ENCODE data around the gene EVL.

EVL gene

GRCh38 chr14:100120522-100121269, 55.5 kb downstream of the EVL start:
- Mint-ChIP-seq H3K4me3 (no peak overlapping the region), H3K27ac (peak overlapping the region; percentile 0), H3K27me3 (no peaks in the 10 kb centered on the region), H3K4me1 (ENCODE audit: low read depth) (peaks cover 10% of the 10 kb centered on the region), H3K9me3 (no peaks in the 10 kb centered on the region), H3K36me3 (ENCODE audit: low read depth) (peaks cover 94% of the 10 kb centered on the region)
- intact Hi-C loops (cut with micrococcal nuclease), result no loop called here

GRCh38 chr14:100121643-100122480, 56.6 kb downstream of the EVL start:
- Mint-ChIP-seq H3K4me1 (ENCODE audit: low read depth) (peaks cover 10% of the 10 kb centered on the region), H3K36me3 (ENCODE audit: low read depth) (peaks cover 94% of the 10 kb centered on the region), H3K9me3 (no peaks in the 10 kb centered on the region), H3K4me3 (no peak overlapping the region), H3K27ac (no peak overlapping the region), H3K27me3 (no peaks in the 10 kb centered on the region)
- intact Hi-C loops (cut with micrococcal nuclease), result no loop called here

GRCh38 chr14:100122481-100123223, 57.4 kb downstream of the EVL start:
- no peaks in the 10 kb centered on the region for H3K9me3 Mint-ChIP-seq
- intact Hi-C loops (cut with micrococcal nuclease), result no loop called here
- H3K4me3 Mint-ChIP-seq, result no peak overlapping the region
- peaks cover 94% of the 10 kb centered on the region for H3K36me3 Mint-ChIP-seq (ENCODE audit: low read depth)
- peaks cover 10% of the 10 kb centered on the region for H3K4me1 Mint-ChIP-seq (ENCODE audit: low read depth)
- no peak overlapping the region for H3K27ac Mint-ChIP-seq
- no peaks in the 10 kb centered on the region for H3K27me3 Mint-ChIP-seq

DNA sequence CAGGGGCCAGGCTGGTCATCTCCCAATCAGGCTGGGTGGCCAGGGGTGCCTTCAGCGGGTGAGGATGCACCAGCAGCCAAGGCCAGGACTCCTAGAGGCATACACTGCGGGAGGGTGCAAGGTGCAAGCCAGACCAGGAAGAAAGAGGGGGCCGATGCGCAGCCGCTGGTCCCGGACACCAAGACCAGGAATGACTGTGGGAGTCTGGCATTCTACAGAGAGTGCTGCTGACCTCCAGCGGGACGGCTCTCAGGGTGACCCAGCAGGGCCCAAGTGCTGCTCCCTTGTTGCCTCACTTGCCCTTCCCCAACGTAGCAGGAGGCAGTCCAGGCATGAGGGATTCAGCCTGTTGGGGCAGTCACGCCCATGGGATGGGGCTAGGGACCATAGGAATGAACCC, 58.4 kb downstream of the EVL start:
- H3K36me3 Mint-ChIP-seq (ENCODE audit: low read depth), result peaks cover 94% of the 10 kb centered on the region
- intact Hi-C loops (cut with micrococcal nuclease), result no loop called here
- no peak overlapping the region for H3K27ac Mint-ChIP-seq
- H3K4me1 Mint-ChIP-seq (ENCODE audit: low read depth), result peaks cover 2% of the 10 kb centered on the region
- no peaks in the 10 kb centered on the region for H3K9me3 Mint-ChIP-seq
- no peaks in the 10 kb centered on the region for H3K27me3 Mint-ChIP-seq
- H3K4me3 Mint-ChIP-seq, result no peak overlapping the region

GRCh38 chr14:100124551-100125088, 59.4 kb downstream of the EVL start:
- no peak overlapping the region for H3K27ac Mint-ChIP-seq
- no peaks in the 10 kb centered on the region for H3K9me3 Mint-ChIP-seq
- H3K4me1 Mint-ChIP-seq (ENCODE audit: low read depth), result no peaks in the 10 kb centered on the region
- no peak overlapping the region for H3K4me3 Mint-ChIP-seq
- no peaks in the 10 kb centered on the region for H3K27me3 Mint-ChIP-seq
- intact Hi-C loops (cut with micrococcal nuclease), result no loop called here
- peaks cover 94% of the 10 kb centered on the region for H3K36me3 Mint-ChIP-seq (ENCODE audit: low read depth)

DNA sequence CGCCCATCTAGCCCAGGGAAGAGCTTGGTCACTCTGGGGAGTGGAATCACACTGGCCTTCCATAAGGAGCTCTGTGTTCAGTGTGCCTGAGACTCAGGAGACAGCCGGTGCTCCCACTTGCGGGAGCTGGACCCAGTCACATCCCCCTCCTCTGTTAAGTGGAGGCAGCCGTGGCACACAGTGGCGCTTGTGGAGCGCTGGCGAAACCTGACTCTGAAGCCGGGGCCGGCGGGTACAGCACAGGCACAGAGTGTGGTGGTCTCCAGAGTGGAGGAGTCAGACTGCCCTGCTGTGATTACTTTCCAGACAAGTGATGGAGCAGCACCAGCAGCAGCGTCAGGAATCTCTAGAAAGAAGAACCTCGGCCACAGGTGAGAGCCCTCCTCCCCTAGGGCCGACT, 61.2 kb downstream of the EVL start:
- H3K4me3 Mint-ChIP-seq, result no peak overlapping the region
- H3K27ac Mint-ChIP-seq, result no peak overlapping the region
- no peaks in the 10 kb centered on the region for H3K9me3 Mint-ChIP-seq
- intact Hi-C loops (cut with micrococcal nuclease), result no loop called here
- H3K27me3 Mint-ChIP-seq, result no peaks in the 10 kb centered on the region
- H3K36me3 Mint-ChIP-seq (ENCODE audit: low read depth), result peaks cover 94% of the 10 kb centered on the region
- H3K4me1 Mint-ChIP-seq (ENCODE audit: low read depth), result no peaks in the 10 kb centered on the region

- H3K36me3 Mint-ChIP-seq (ENCODE audit: low read depth), result peaks cover 100% of the 10 kb centered on the region
- H3K27me3 Mint-ChIP-seq, result no peaks in the 10 kb centered on the region
- intact Hi-C loops (cut with micrococcal nuclease), result no loop called here
- H3K27ac Mint-ChIP-seq, result no peak overlapping the region
- H3K4me1 Mint-ChIP-seq (ENCODE audit: low read depth), result no peaks in the 10 kb centered on the region
- no peak overlapping the region for H3K4me3 Mint-ChIP-seq
- no peaks in the 10 kb centered on the region for H3K9me3 Mint-ChIP-seq
Measured at GRCh38 chr14:100127853-100128455, 62.7 kb downstream of the EVL start.

DNA sequence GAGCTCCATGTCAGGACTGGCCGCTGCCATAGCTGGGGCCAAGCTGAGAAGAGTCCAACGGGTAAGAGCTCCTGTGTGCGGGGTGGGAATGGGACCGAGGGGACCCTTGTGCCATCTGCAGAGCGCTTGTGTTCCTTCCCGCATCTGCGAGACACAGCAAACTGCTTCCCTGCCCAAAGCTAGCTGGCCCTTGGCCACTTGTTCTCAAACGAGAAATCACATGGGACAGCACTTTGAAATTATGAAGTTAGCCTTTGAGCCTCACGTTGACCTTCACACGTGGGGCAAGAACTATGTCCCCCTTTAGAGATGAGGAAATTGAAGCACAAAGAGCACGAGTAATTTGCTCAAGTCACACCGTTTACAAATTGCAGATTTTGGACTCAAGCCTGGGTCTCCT, 63.5 kb downstream of the EVL start:
- Mint-ChIP-seq H3K27me3 (no peaks in the 10 kb centered on the region), H3K4me3 (no peak overlapping the region), H3K27ac (no peak overlapping the region), H3K4me1 (ENCODE audit: low read depth) (no peaks in the 10 kb centered on the region), H3K9me3 (no peaks in the 10 kb centered on the region), H3K36me3 (ENCODE audit: low read depth) (peaks cover 100% of the 10 kb centered on the region)
- intact Hi-C loops (cut with micrococcal nuclease), result no loop called here

DNA sequence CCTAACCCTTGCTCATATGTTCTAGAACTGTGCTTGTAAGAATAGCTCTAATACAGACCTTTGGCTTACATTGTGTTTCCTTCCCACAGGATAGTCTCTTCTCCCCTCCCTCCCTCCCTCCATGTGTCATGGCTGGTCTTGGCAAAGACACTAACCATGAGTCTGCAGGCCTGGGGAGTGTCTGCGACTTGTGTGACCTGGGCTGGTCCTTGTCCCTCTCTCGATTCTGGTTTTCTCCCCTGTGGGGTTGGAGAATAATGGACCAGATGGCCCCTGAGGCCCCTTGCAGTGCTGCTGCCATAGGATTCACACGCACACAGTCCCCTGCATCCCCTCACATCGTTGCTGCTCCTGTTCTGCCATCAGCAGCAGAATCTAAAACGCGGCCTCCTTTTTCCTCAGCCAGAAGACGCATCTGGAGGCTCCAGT, 64.0 kb downstream of the EVL start:
- Mint-ChIP-seq H3K36me3 (ENCODE audit: low read depth) (peaks cover 100% of the 10 kb centered on the region), H3K9me3 (no peaks in the 10 kb centered on the region), H3K4me3 (no peak overlapping the region), H3K27me3 (no peaks in the 10 kb centered on the region), H3K27ac (no peak overlapping the region), H3K4me1 (ENCODE audit: low read depth) (no peaks in the 10 kb centered on the region)
- intact Hi-C loops (cut with micrococcal nuclease), result no loop called here

DNA sequence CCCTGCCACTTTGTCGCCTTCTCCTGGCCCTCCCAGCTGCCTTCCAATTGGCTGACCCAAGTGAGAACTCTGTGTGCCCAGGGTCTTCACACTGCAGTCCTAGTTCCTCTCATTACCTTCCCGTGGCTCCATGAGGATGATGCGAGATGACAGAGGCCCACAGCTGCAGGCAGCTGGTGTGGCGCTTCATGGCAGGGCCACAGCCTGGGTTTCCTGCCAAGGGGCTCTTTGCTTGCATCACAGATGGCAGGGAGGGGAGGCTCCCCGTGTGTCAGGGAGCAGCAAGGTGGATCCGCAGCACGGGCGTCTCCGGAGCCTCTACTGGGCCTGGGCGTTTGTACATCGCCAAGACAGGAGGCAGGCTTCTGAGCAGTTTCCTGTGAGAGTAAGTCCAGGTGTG, 65.3 kb downstream of the EVL start:
- Mint-ChIP-seq H3K27me3 (no peaks in the 10 kb centered on the region), H3K27ac (peak overlapping the region; percentile 4)

DNA sequence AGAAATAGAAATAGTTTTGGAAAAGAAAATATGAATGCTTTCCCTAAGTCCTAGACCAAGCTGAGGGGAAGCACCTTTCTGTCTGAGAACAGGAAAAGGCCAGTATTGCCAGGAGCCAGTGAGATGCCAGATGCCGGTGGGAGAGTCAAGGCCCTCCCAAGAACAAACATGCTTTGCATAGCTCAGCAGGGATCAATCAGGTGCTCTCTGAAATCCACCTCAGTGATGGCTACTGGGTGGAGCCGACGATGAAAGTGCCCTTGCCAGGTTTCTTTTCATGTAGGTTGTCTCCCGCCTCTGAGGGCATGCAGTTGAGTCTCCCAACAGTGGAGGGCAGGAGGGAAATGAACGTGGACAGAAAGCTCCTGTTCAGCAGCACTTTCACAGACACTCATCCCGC, 66.0 kb downstream of the EVL start:
- Mint-ChIP-seq H3K27me3 (no peaks in the 10 kb centered on the region), H3K27ac (no peak overlapping the region), H3K9me3 (no peaks in the 10 kb centered on the region), H3K4me1 (ENCODE audit: low read depth) (no peaks in the 10 kb centered on the region), H3K36me3 (ENCODE audit: low read depth) (peaks cover 100% of the 10 kb centered on the region), H3K4me3 (no peak overlapping the region)
- intact Hi-C loops (cut with micrococcal nuclease), result no loop called here

More for the DNA sequence above, 65.3 kb downstream of the EVL start:
- peaks cover 100% of the 10 kb centered on the region for H3K36me3 Mint-ChIP-seq (ENCODE audit: low read depth)
- H3K4me3 Mint-ChIP-seq, result no peak overlapping the region
- no peaks in the 10 kb centered on the region for H3K4me1 Mint-ChIP-seq (ENCODE audit: low read depth)
- intact Hi-C loops (cut with micrococcal nuclease), result no loop called here
- H3K9me3 Mint-ChIP-seq, result no peaks in the 10 kb centered on the region

GRCh38 chr14:100132161-100132902, 67.1 kb downstream of the EVL start:
- peaks cover 100% of the 10 kb centered on the region for H3K36me3 Mint-ChIP-seq (ENCODE audit: low read depth)
- H3K4me3 Mint-ChIP-seq, result no peak overlapping the region
- no peaks in the 10 kb centered on the region for H3K4me1 Mint-ChIP-seq (ENCODE audit: low read depth)
- no peaks in the 10 kb centered on the region for H3K27me3 Mint-ChIP-seq
- no peaks in the 10 kb centered on the region for H3K9me3 Mint-ChIP-seq
- intact Hi-C loops (cut with micrococcal nuclease), result no loop called here
- H3K27ac Mint-ChIP-seq, result no peak overlapping the region

GRCh38 chr14:100132903-100133510, 67.8 kb downstream of the EVL start:
- Mint-ChIP-seq H3K27ac (no peak overlapping the region), H3K36me3 (ENCODE audit: low read depth) (peaks cover 100% of the 10 kb centered on the region), H3K9me3 (no peaks in the 10 kb centered on the region), H3K4me1 (ENCODE audit: low read depth) (no peaks in the 10 kb centered on the region), H3K4me3 (no peak overlapping the region), H3K27me3 (no peaks in the 10 kb centered on the region)
- intact Hi-C loops (cut with micrococcal nuclease), result no loop called here

All from dendritic cell treated with granulocyte-macrophage colony-stimulating factor and Interleukin-4, amounts not matched to agents 40 ng/mL and 50 ng/mL, for 4 days (primary cell).